ENCODE results near the gene B4GALT6.

Gene B4GALT6

GRCh38 chr18:31659576-31660177 is 24.7 kb downstream of the B4GALT6 start:
- no peak for DNase-seq (ENCODE audit: low spot score)

- DNase-seq (ENCODE audit: low spot score) = no peak
These were observed 25.5 kb downstream of the B4GALT6 start for GRCh38 chr18:31658670-31659575.

GRCh38 chr18:31657823-31658669 is 26.3 kb downstream of the B4GALT6 start:
- DNase-seq (ENCODE audit: low spot score) = peak; percentile 92

- DNase-seq (ENCODE audit: low spot score) = no peak
These were observed 27.6 kb downstream of the B4GALT6 start for GRCh38 chr18:31656754-31657153.

- no peak for DNase-seq (ENCODE audit: low spot score)
These were observed 29.0 kb downstream of the B4GALT6 start for GRCh38 chr18:31655354-31655753.

- no peak for DNase-seq (ENCODE audit: low spot score)
These were observed 31.5 kb downstream of the B4GALT6 start for GRCh38 chr18:31652877-31653276.

GRCh38 chr18:31652357-31652756 is 32.0 kb downstream of the B4GALT6 start:
- no peak for DNase-seq (ENCODE audit: low spot score)

GRCh38 chr18:31651369-31651768 is 33.0 kb downstream of the B4GALT6 start:
- no peak for DNase-seq (ENCODE audit: low spot score)

- no peak for DNase-seq (ENCODE audit: low spot score)
These were observed 34.2 kb downstream of the B4GALT6 start for GRCh38 chr18:31649978-31650719.

- DNase-seq (ENCODE audit: low spot score) = no peak
These were observed 34.9 kb downstream of the B4GALT6 start for GRCh38 chr18:31649449-31649848.

GRCh38 chr18:31648966-31649429 is 35.4 kb downstream of the B4GALT6 start:
- no peak for DNase-seq (ENCODE audit: low spot score)

GRCh38 chr18:31648458-31648857 is 35.9 kb downstream of the B4GALT6 start:
- no peak for DNase-seq (ENCODE audit: low spot score)

GRCh38 chr18:31647127-31647753 is 37.1 kb downstream of the B4GALT6 start:
- DNase-seq (ENCODE audit: low spot score) = no peak

GRCh38 chr18:31646332-31647126 is 37.9 kb downstream of the B4GALT6 start:
- no peak for DNase-seq (ENCODE audit: low spot score)

GRCh38 chr18:31645411-31645810 is 39.0 kb downstream of the B4GALT6 start:
- DNase-seq (ENCODE audit: low spot score) = no peak

- no peak for DNase-seq (ENCODE audit: low spot score)
These were observed 41.4 kb downstream of the B4GALT6 start for GRCh38 chr18:31643003-31643402.

GRCh38 chr18:31637445-31637844 is 46.9 kb downstream of the B4GALT6 start:
- DNase-seq (ENCODE audit: low spot score) = no peak

GRCh38 chr18:31636387-31636786 is 48.0 kb downstream of the B4GALT6 start:
- DNase-seq (ENCODE audit: low spot score) = no peak

GRCh38 chr18:31634331-31634713 is 50.1 kb downstream of the B4GALT6 start:
- no peak for DNase-seq (ENCODE audit: low spot score)
